IMR-90 (cell line): Measurements from ENCODE around the gene GAPVD1. TPM values are rescaled to one million over a fixed set of nuclear protein-coding genes. Genes with fewer than 3 reads are reported as not detected.

Experiments used
- ATAC-seq: fragments of 200-7000 bp; cut with Tn5 transposase; 2 replicates; pipeline ENCODE4 v1.9.1; 2020; ENCODE audit warnings: low read depth, mild to moderate bottlenecking, moderate library complexity
- BruUV-seq: library from RNA; stranded (reverse); fragments of 400-500 nt; replicated peaks from 2 replicates; lab custom pipeline; 2021; lab: Mats Ljungman, UMichigan
- CTCF ChIA-PET: fragments of 300-600 bp; formaldehyde crosslinking; extraction: SDS; loops from one replicate; lab custom pipeline; 2021; ENCODE audit warnings: antibody characterized with exemption; lab: Yijun Ruan, JAX
- POLR2A ChIA-PET: fragments of 300-600 bp; sonication (Branson Sonifier 250); formaldehyde crosslinking; loops from one replicate; lab custom pipeline; 2022; ENCODE audit warnings: antibody characterized with exemption; ENCODE audit not compliant: unreplicated experiment; lab: Charles Lee
- DNase-seq: peaks from one replicate; pipeline ENCODE4 v3.0.0; 2013
- H2AFZ ChIP-seq: replicated peaks from 2 replicates; pipeline ENCODE3; 2013; ENCODE audit warnings: low read length, mild to moderate bottlenecking; ENCODE audit not compliant: poor library complexity
- H2AK5ac ChIP-seq: 2 replicates; pipeline ENCODE4 v1.6.1; 2013; ENCODE audit warnings: low read depth, low read length, inconsistent platforms
- H2AK9ac ChIP-seq: replicated peaks from 2 replicates; pipeline ENCODE3; 2013; ENCODE audit warnings: mild to moderate bottlenecking, low read depth, low read length, moderate library complexity; ENCODE audit not compliant: poor library complexity
- H2BK120ac ChIP-seq: 2 replicates; pipeline ENCODE4 v1.6.1; 2013; ENCODE audit warnings: low read depth, low read length, inconsistent platforms
- H2BK15ac ChIP-seq: 3 replicates; pipeline ENCODE4 v1.6.1; 2013; ENCODE audit warnings: low read depth, low read length, inconsistent platforms
- H2BK20ac ChIP-seq: 2 replicates; pipeline ENCODE4 v1.6.1; 2013; ENCODE audit warnings: low read depth, mild to moderate bottlenecking, inconsistent platforms, low read length, moderate library complexity
- H2BK5ac ChIP-seq: 2 replicates; pipeline ENCODE4 v1.6.1; 2013; ENCODE audit warnings: mild to moderate bottlenecking, low read depth, low read length, inconsistent platforms; ENCODE audit not compliant: poor library complexity, severe bottlenecking
- H3K14ac ChIP-seq: replicated peaks from 2 replicates; pipeline ENCODE4 v1.6.1; 2013; ENCODE audit warnings: low read depth, low read length, inconsistent platforms
- H3K18ac ChIP-seq: 2 replicates; pipeline ENCODE4 v1.6.1; 2013; ENCODE audit warnings: low read depth, low read length, control low read depth
- H3K23ac ChIP-seq: 2 replicates; pipeline ENCODE4 v1.6.1; 2013; ENCODE audit warnings: low read depth, low read length, inconsistent platforms
- H3K27ac ChIP-seq: 2 replicates; pipeline ENCODE4 v1.5.1; 2013; ENCODE audit warnings: mild to moderate bottlenecking, control low read depth, low read length; ENCODE audit not compliant: insufficient read depth
- H3K27me3 ChIP-seq: 2 replicates; pipeline ENCODE4 v1.6.1; 2013; ENCODE audit warnings: low read length; ENCODE audit not compliant: control insufficient read depth, insufficient read depth
- H3K36me3 ChIP-seq: 2 replicates; pipeline ENCODE4 v1.6.1; 2013; ENCODE audit warnings: low read length, mixed read lengths; ENCODE audit not compliant: control insufficient read depth, insufficient read depth
- H3K4ac ChIP-seq: 2 replicates; pipeline ENCODE4 v1.6.1; 2013; ENCODE audit warnings: low read depth, low read length, inconsistent platforms
- H3K4me1 ChIP-seq: 2 replicates; pipeline ENCODE4 v1.6.1; 2013; ENCODE audit warnings: low read length, mixed read lengths; ENCODE audit not compliant: control insufficient read depth, insufficient read depth
- H3K4me2 ChIP-seq: 2 replicates; pipeline ENCODE4 v1.6.1; 2013; ENCODE audit warnings: low read depth, mild to moderate bottlenecking, control low read depth, low read length, moderate library complexity
- H3K4me3 ChIP-seq: 2 replicates; pipeline ENCODE4 v1.5.1; 2013; ENCODE audit warnings: low read depth, mild to moderate bottlenecking, control low read depth, low read length, moderate library complexity; ENCODE audit not compliant: insufficient read depth
- H3K56ac ChIP-seq: 2 replicates; pipeline ENCODE4 v1.6.1; 2013; ENCODE audit warnings: low read length, inconsistent platforms; ENCODE audit not compliant: insufficient read depth; ENCODE audit errors: extremely low read depth
- H3K79me1 ChIP-seq, 2 experiments: 2 replicates each; pipeline ENCODE4 v1.6.1; 2013; ENCODE audit warnings: low read length in 2 of 2, inconsistent platforms in 1 of 2, low read depth in 1 of 2
- H3K9ac ChIP-seq: 2 replicates; pipeline ENCODE4 v1.6.1; 2013; ENCODE audit warnings: low read depth, low read length, control low read depth
- H3K9me1 ChIP-seq: 2 replicates; pipeline ENCODE4 v1.6.1; 2013; ENCODE audit warnings: low read length, inconsistent platforms; ENCODE audit not compliant: insufficient read depth
- H3K9me3 ChIP-seq: 2 replicates; pipeline ENCODE4 v1.6.1; 2013; ENCODE audit warnings: low read length; ENCODE audit not compliant: control insufficient read depth, insufficient read depth
- H4K20me1 ChIP-seq: 2 replicates; pipeline ENCODE4 v1.6.1; 2013; ENCODE audit warnings: low read length, inconsistent platforms; ENCODE audit not compliant: insufficient read depth
- H4K5ac ChIP-seq: 2 replicates; pipeline ENCODE4 v1.6.1; 2013; ENCODE audit warnings: mild to moderate bottlenecking, low read depth, low read length, control low read depth
- H4K8ac ChIP-seq, 2 experiments: 2 replicates each; pipeline ENCODE4 v1.6.1; 2013; ENCODE audit warnings: low read depth in 2 of 2, low read length in 2 of 2, control low read depth in 1 of 2, inconsistent platforms in 1 of 2
- H4K91ac ChIP-seq: 2 replicates; pipeline ENCODE4 v1.6.1; 2013; ENCODE audit warnings: low read depth, low read length, inconsistent platforms; ENCODE audit not compliant: insufficient read depth
- BHLHE40 ChIP-seq: fragments of 150-350 bp; IDR thresholded peaks from 2 replicates; pipeline ENCODE4 v1.6.1; 2016; ENCODE audit warnings: mild to moderate bottlenecking, low read depth, low read length
- CEBPB ChIP-seq: IDR thresholded peaks from 2 replicates; pipeline ENCODE4 v1.6.1; 2012; ENCODE audit warnings: low read depth, low read length, improper control_type of control experiment
- CHD1 ChIP-seq: IDR thresholded peaks from 2 replicates; pipeline ENCODE4 v1.6.1; 2012; ENCODE audit warnings: low read depth, low read length, improper control_type of control experiment
- CTCF ChIP-seq: conservative IDR thresholded peaks from 2 replicates; pipeline ENCODE4 v1.5.1; 2012; ENCODE audit warnings: mild to moderate bottlenecking, low read depth, low read length, improper control_type of control experiment
- ELK1 ChIP-seq: fragments of 150-350 bp; IDR thresholded peaks from 2 replicates; pipeline ENCODE4 v1.6.1; 2016; ENCODE audit warnings: low read depth, mild to moderate bottlenecking, low read length, moderate library complexity, borderline replicate concordance
- FOS ChIP-seq: fragments of 150-350 bp; IDR thresholded peaks from 2 replicates; pipeline ENCODE4 v1.6.1; 2016; ENCODE audit warnings: low read depth, low read length
- MAFK ChIP-seq: IDR thresholded peaks from 2 replicates; pipeline ENCODE4 v1.6.1; 2012; ENCODE audit warnings: low read depth, low read length, improper control_type of control experiment
- MAZ ChIP-seq: IDR thresholded peaks from 2 replicates; pipeline ENCODE4 v1.6.1; 2012; ENCODE audit warnings: low read depth, mild to moderate bottlenecking, low read length, improper control_type of control experiment, moderate library complexity, borderline replicate concordance
- MXI1 ChIP-seq: IDR thresholded peaks from 2 replicates; pipeline ENCODE4 v1.6.1; 2012; ENCODE audit warnings: low read depth, mild to moderate bottlenecking, low read length, moderate library complexity, borderline replicate concordance
- NFE2L2 ChIP-seq: fragments of 150-350 bp; IDR thresholded peaks from 2 replicates; pipeline ENCODE4 v1.6.1; 2016; ENCODE audit warnings: low read depth, mild to moderate bottlenecking, low read length
- POLR2A ChIP-seq: IDR thresholded peaks from 2 replicates; pipeline ENCODE4 v1.6.1; 2012; ENCODE audit warnings: mild to moderate bottlenecking, low read depth, low read length
- RAD21 ChIP-seq: IDR thresholded peaks from 2 replicates; pipeline ENCODE4 v1.6.1; 2012; ENCODE audit warnings: low read length, improper control_type of control experiment
- RCOR1 ChIP-seq: IDR thresholded peaks from 2 replicates; pipeline ENCODE4 v1.6.1; 2012; ENCODE audit warnings: mild to moderate bottlenecking, low read length, improper control_type of control experiment; ENCODE audit not compliant: insufficient replicate concordance
- RFX5 ChIP-seq: IDR thresholded peaks from 2 replicates; pipeline ENCODE4 v1.8.0; 2012; ENCODE audit warnings: low read depth, mild to moderate bottlenecking, low read length, moderate library complexity
- SMC3 ChIP-seq: fragments of 150-350 bp; IDR thresholded peaks from 2 replicates; pipeline ENCODE4 v1.6.1; 2016; ENCODE audit warnings: low read depth, mild to moderate bottlenecking, antibody characterized with exemption, low read length, moderate library complexity
- USF2 ChIP-seq: fragments of 150-350 bp; IDR thresholded peaks from 2 replicates; pipeline ENCODE4 v1.6.1; 2017; ENCODE audit warnings: mild to moderate bottlenecking, antibody characterized with exemption, low read length, low read depth
- WGBS, 2 experiments: methylation state at CpG; one replicate each; pipeline versions ENCODE4 v1.1.5 to v1.1.7; 2013; ENCODE audit warnings: missing lambda C conversion rate in 2 of 2; ENCODE audit not compliant: insufficient read length in 1 of 2; ENCODE audit errors: extremely low coverage in 2 of 2; 5-methylcytosine and 5-hydroxymethylcytosine counted together
- dilution Hi-C: fragments of 300-500 bp; cut with HindIII; formaldehyde crosslinking; loops from one replicate; pipeline ENCODE4 v1.14.3; 2018; ENCODE audit warnings: low sequenced_read_pairs; ENCODE audit not compliant: unreplicated experiment
- in situ Hi-C: fragments of 300-500 bp; cut with MboI; formaldehyde crosslinking; loops from 3 replicates; pipeline ENCODE4 v1.14.3; 2019; ENCODE audit warnings: low sequenced_read_pairs, inconsistent platforms, mixed read lengths
- intact Hi-C: fragments of 100-400 bp; cut with micrococcal nuclease; formaldehyde crosslinking; loops from 2 replicates; pipeline ENCODE4 v1.10.0; 2022
- polyA plus RNA-seq, 3 experiments: library from polyadenylated mRNA; depleted of rRNA; stranded (reverse); fragments of >200 nt; gene quantifications; 2 replicates each; pipeline ENCODE4 v1.2.3, GENCODE V29; 2012; ENCODE audit warnings: low replicate concordance in 1 of 3
- total RNA-seq: library from RNA; depleted of rRNA; stranded (reverse); fragments of >200 nt; gene quantifications from 2 replicates; pipeline ENCODE4 v1.2.3, GENCODE V29; 2012

The GAPVD1 gene
- total and polyA plus RNA-seq, 2 of the 4 experiments (the other 2 are of a cell fraction), result 13.8 to 50.9 TPM

- intact Hi-C loops, result no loop called here
- H3K36me3 ChIP-seq, result peaks cover 44% of the 10 kb centered on the region
Observed at GRCh38 chr9:125360601-125361000, 99.0 kb downstream of the GAPVD1 start.

More at GRCh38 chr9:125360601-125361000, 99.0 kb downstream of the GAPVD1 start:
- no CpG with 5 or more reads among the region's 2 CpGs for WGBS, 2 experiments
- DNase-seq (no peak), ATAC-seq (no peak)
- Histone ChIP-seq H4K91ac (no peak overlapping the region), H4K8ac (no peak overlapping the region), H3K27ac (no peak overlapping the region), H2BK120ac (no peak overlapping the region), H3K56ac (no peak overlapping the region), H3K18ac (no peak overlapping the region), H4K20me1 (no peaks in the 10 kb centered on the region), H3K9me1 (no peaks in the 10 kb centered on the region), H3K9ac (no peak overlapping the region), H3K27me3 (no peaks in the 10 kb centered on the region), H3K4me3 (no peak overlapping the region), H2BK20ac (no peak overlapping the region), H4K5ac (no peak overlapping the region), H3K4ac (no peak overlapping the region), H3K4me2 (no peak overlapping the region), H3K79me1 (peaks cover 0 to 7% of the 10 kb centered on the region in 2 experiments; a peak in 1 of 4 replicates), H3K4me1 (no peaks in the 10 kb centered on the region), H3K14ac (no peak overlapping the region), H3K9me3 (no peaks in the 10 kb centered on the region), H2AK9ac (no peak overlapping the region), H2BK15ac (no peak overlapping the region), H2AFZ (no peak overlapping the region), H3K23ac (no peak overlapping the region), H2AK5ac (no peak overlapping the region), H2BK5ac (no peak overlapping the region)
- POLR2A ChIA-PET, result interaction anchor here (0.6 kb wide), 1 partner anchor 124 kb away, joined by 4 read pairs; no protein-coding TSS in a partner anchor
- dilution Hi-C loops, result no loop called here
- in situ Hi-C loops, result loop anchor here (25.0 kb wide), 1 partner anchor 448 kb away; no protein-coding TSS in a partner anchor
- TF ChIP-seq CTCF (no peak), SMC3 (no peak), RCOR1 (no peak), ELK1 (no peak), CEBPB (no peak), MAFK (no peak), NFE2L2 (no peak), MXI1 (no peak), USF2 (no peak), CHD1 (no peak), RFX5 (no peak), POLR2A (no peak), FOS (no peak), RAD21 (no peak), MAZ (no peak), BHLHE40 (no peak)
- no TSS peak for BruUV-seq
- CTCF ChIA-PET, result no interaction called here
